Calu3 (cell line): Measurements from ENCODE around the gene NUMA1. TPM values are rescaled to one million over a fixed set of nuclear protein-coding genes. Genes with fewer than 3 reads are reported as not detected.

ENCODE experiments used
- BruUV-seq: library from RNA; stranded (reverse); fragments of 400-500 nt; replicated peaks from 2 replicates; lab custom pipeline; 2021; lab: Mats Ljungman, UMichigan
- CTCF ChIA-PET: fragments of 300-600 bp; sonication (Branson Sonifier 250); formaldehyde crosslinking; loops from one replicate; lab custom pipeline; 2022; ENCODE audit warnings: antibody characterized with exemption; lab: Charles Lee
- DNase-seq: peaks from one replicate; pipeline ENCODE4 v3.0.0; 2022
- H3K27ac Mint-ChIP-seq: one replicate; pipeline ENCODE4 v1.8.0; 2022; ENCODE audit warnings: mixed read lengths; ENCODE audit not compliant: unreplicated experiment
- H3K27me3 Mint-ChIP-seq: one replicate; pipeline ENCODE4 v1.8.0; 2022; ENCODE audit warnings: mixed read lengths; ENCODE audit not compliant: unreplicated experiment
- H3K36me3 Mint-ChIP-seq: one replicate; pipeline ENCODE4 v1.8.0; 2022; ENCODE audit warnings: mild to moderate bottlenecking, moderate library complexity, mixed read lengths; ENCODE audit not compliant: insufficient read depth, unreplicated experiment
- H3K4me1 Mint-ChIP-seq: one replicate; pipeline ENCODE4 v1.8.0; 2022; ENCODE audit warnings: mild to moderate bottlenecking, low read depth, mixed read lengths; ENCODE audit not compliant: unreplicated experiment
- H3K4me3 Mint-ChIP-seq: one replicate; pipeline ENCODE4 v1.8.0; 2022; ENCODE audit warnings: mild to moderate bottlenecking, low read depth, moderate library complexity, mixed read lengths; ENCODE audit not compliant: unreplicated experiment
- H3K9me3 Mint-ChIP-seq: one replicate; pipeline ENCODE4 v1.8.0; 2022; ENCODE audit warnings: low read depth, mixed read lengths; ENCODE audit not compliant: unreplicated experiment
- intact Hi-C: fragments of 100-400 bp; cut with micrococcal nuclease; formaldehyde crosslinking; loops from one replicate; pipeline ENCODE4 v1.10.0; 2022; ENCODE audit not compliant: unreplicated experiment
- total RNA-seq: library from RNA; stranded (reverse); gene quantifications from 2 replicates; pipeline ENCODE4 v1.2.3, GENCODE V29; 2022
- TF ChIP-seq, protein P1 (sequence below): fragments of 200-600 bp; IDR thresholded peaks from one replicate; pipeline ENCODE4 v1.8.0; 2022; ENCODE audit warnings: antibody characterized with exemption; ENCODE audit not compliant: unreplicated experiment

NUMA1 gene
- total RNA-seq, 1 experiment from 2014 or later = 146 TPM

DNA sequence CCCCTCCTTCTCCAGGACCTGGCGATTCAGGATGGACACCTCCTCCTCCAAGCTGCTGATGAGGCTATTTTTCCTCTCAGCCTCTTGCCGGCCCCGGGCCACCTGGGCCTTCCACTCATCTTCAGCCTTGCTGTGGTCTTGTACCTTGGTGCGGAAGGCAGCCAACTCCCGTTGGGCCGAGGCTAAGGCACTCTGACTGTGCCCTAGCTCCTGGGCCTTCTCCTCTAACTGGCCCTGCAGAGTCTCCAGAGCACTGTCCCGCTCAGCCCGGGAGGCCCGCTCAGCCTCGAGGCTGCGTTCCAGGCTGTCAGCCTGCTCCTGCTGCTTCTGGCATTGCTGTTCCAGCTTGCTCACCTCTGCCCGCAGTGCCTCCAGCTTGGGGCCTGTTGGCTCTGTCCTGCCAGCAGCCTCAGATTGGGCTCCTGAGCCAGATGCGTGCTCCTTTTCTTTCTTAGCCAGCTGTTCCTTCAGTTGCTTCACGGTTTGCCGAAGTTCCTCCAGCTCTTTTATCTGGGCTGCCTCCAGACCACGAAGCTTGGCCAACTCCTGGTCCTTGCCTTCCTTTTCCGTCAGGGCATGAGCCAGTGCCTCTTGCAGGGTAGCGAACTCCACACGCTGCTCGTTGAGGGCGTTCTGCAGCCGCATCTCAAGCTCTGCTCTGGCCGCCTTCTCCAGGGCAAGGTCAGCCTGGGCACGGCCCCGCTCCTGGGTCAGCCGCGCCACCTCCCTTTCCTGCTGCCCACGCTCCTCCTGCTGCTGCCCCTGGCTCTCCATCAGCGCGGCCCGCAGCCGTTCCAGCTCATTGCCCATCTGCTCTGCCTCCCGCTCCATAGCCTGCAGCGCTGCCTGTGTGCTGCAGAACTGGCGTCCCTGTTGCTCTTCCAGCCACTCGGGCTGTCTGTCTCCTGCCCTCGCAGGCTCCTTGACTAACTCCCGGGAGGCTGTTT, 66.3 kb downstream of the NUMA1 start:
- intact Hi-C loops = no loop called here
- H3K27me3 Mint-ChIP-seq = no peaks in the 10 kb centered on the region
- CTCF ChIA-PET = interaction anchor here (0.6 to 0.9 kb wide), 3 partner anchors 11 to 432 kb away, joined by 3 to 7 read pairs (median 5); no protein-coding TSS in a partner anchor
- H3K27ac Mint-ChIP-seq = peak overlapping the region; percentile 50
- no peak overlapping the region for H3K4me3 Mint-ChIP-seq
- peaks cover 65% of the 10 kb centered on the region for H3K36me3 Mint-ChIP-seq
- no peaks in the 10 kb centered on the region for H3K9me3 Mint-ChIP-seq
- no peaks in the 10 kb centered on the region for H3K4me1 Mint-ChIP-seq
- DNase-seq = no peak
- TF ChIP-seq, protein P1, sequence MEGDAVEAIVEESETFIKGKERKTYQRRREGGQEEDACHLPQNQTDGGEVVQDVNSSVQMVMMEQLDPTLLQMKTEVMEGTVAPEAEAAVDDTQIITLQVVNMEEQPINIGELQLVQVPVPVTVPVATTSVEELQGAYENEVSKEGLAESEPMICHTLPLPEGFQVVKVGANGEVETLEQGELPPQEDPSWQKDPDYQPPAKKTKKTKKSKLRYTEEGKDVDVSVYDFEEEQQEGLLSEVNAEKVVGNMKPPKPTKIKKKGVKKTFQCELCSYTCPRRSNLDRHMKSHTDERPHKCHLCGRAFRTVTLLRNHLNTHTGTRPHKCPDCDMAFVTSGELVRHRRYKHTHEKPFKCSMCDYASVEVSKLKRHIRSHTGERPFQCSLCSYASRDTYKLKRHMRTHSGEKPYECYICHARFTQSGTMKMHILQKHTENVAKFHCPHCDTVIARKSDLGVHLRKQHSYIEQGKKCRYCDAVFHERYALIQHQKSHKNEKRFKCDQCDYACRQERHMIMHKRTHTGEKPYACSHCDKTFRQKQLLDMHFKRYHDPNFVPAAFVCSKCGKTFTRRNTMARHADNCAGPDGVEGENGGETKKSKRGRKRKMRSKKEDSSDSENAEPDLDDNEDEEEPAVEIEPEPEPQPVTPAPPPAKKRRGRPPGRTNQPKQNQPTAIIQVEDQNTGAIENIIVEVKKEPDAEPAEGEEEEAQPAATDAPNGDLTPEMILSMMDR = no peak
- BruUV-seq = no TSS peak

DNA sequence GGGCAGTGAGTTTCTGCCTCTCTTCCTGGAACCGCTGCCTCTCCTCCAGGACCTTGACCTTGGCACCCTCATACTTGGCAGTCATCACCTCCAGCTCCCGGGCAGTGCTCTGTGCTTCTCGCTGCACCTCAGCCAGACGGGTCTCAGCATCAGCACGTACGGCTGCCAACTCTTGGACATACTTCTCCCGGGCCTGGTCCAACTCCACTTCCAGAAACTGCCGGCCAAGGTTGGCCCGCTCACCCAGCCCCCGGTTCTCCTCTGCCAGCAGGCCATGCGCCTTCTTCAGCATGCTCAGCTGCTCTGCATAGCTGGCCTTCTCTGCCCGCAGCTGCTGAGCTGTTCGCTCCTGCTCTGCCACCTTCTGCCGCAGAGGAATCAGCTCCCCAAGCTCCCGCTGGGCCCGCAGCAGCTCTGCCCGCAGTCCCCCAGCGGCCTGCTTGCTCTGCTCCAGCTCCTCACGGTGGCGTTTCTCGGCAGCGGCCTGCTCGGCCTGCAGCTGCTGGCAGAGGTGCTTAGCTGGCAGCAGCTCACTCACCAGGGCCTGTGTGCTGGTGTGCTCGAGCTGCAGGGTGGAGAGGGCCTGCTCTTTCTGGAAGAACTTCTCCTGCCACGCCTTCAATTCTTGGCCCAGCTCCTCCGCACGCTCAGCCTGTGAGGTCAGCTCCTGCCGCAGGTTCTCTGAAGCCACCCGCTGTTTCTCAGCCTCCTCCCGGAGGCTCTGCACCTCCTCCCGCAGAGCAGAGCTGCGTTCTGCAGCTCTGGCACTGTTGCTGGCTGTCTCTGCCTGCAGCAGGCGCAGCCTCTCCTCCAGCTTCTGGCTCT, 67.2 kb downstream of the NUMA1 start:
- Mint-ChIP-seq H3K9me3 (no peaks in the 10 kb centered on the region), H3K27ac (peak overlapping the region; percentile 50), H3K4me3 (no peak overlapping the region), H3K27me3 (no peaks in the 10 kb centered on the region), H3K36me3 (peaks cover 66% of the 10 kb centered on the region), H3K4me1 (no peaks in the 10 kb centered on the region)
- no peak for DNase-seq
- intact Hi-C loops = no loop called here
- CTCF ChIA-PET = interaction anchor here (0.9 kb wide), 1 partner anchor 12 kb away, joined by 3 read pairs; no protein-coding TSS in a partner anchor
- BruUV-seq = no TSS peak
- TF ChIP-seq, protein P1 = no peak

DNA sequence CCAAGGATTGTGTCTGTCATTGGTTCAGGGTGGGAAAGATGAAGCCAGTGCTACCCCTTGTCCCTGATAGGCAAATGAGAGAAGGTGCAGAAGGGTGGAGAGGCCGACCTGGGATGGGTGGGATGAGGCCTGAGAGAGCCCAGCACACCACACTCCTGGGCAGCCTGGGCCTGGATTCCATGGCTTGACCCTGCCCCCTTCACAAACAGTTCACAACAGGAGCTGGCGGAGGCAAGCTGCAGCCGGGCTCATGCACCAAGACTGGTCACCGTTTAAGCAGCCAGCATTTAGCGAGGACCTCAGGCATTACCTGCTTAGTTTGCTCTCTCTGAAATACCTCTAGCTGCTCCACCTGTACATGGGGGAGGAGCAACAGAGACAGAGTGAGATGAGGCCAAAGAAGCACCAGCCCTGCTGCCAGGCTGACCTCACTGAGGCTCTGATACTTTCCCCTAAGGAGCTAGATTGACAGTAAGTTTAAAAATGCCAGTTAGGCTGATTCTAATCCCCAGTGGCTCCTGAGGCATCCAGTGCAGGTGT, 68.2 kb downstream of the NUMA1 start:
- TF ChIP-seq, protein P1 = no peak
- no peaks in the 10 kb centered on the region for H3K4me1 Mint-ChIP-seq
- intact Hi-C loops = no loop called here
- no peak overlapping the region for H3K27ac Mint-ChIP-seq
- H3K27me3 Mint-ChIP-seq = no peaks in the 10 kb centered on the region
- H3K36me3 Mint-ChIP-seq = peaks cover 67% of the 10 kb centered on the region
- H3K4me3 Mint-ChIP-seq = no peak overlapping the region
- CTCF ChIA-PET = no interaction called here
- no peaks in the 10 kb centered on the region for H3K9me3 Mint-ChIP-seq
- DNase-seq = no peak
- BruUV-seq = no TSS peak

DNA sequence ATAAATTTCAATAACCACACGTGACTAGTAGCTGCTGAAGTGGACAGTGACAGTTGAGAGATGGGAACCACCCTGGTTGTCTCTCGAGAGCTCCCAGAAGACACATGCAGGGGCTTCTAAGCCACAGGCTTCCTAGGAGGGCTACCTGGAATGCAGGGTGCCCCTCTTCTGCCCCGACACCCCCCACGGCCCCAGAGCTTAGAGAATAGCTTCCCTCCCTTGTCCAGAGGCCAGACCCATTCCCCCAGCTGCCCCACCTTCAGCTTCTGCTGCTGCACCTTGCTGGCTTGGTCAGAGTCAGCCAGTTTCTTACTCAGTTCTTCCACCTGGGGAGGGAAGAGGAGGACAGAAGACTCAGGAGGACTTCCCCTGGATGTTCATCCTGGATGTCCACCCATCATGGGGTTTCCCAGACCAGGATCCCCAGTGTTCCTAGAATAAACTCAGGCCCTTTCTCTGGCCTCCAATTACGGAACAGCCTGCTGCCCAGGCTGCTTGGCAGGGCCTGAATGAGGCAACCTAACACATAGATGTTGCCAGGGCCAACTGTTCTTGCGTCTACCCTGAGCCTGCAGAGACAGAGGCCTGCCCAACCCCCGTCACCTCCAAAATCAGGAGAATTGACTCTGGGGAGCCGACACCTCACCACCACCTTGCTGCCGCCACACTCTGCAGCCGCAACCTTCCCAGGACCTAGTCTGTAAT, 69.7 kb downstream of the NUMA1 start:
- peaks cover 69% of the 10 kb centered on the region for H3K36me3 Mint-ChIP-seq
- no peaks in the 10 kb centered on the region for H3K4me1 Mint-ChIP-seq
- intact Hi-C loops = no loop called here
- CTCF ChIA-PET = no interaction called here
- no peaks in the 10 kb centered on the region for H3K27me3 Mint-ChIP-seq
- no peak for DNase-seq
- H3K27ac Mint-ChIP-seq = no peak overlapping the region
- BruUV-seq = no TSS peak
- H3K9me3 Mint-ChIP-seq = no peaks in the 10 kb centered on the region
- TF ChIP-seq, protein P1 = no peak
- no peak overlapping the region for H3K4me3 Mint-ChIP-seq
